SK-N-SH (cell line): ENCODE results near the gene KCNJ10.

Experiments used
- CTCF ChIP-seq: fragments of 200-600 bp; sonication (generic); IDR thresholded peaks from 2 replicates; pipeline ENCODE4 v1.6.1; 2017; ENCODE audit warnings: antibody characterized with exemption, mild to moderate bottlenecking, moderate library complexity
- EP300 ChIP-seq, 2 experiments: IDR thresholded peaks; 2 replicates each; pipeline versions ENCODE4 v1.4.0 to v1.6.1; 2012; ENCODE audit warnings: borderline replicate concordance in 1 of 2, low read depth in 1 of 2, low read length in 1 of 2
- JUND ChIP-seq: IDR thresholded peaks from 2 replicates; pipeline ENCODE4 v1.4.0; 2012
- NRF1 ChIP-seq: IDR thresholded peaks from 2 replicates; pipeline ENCODE4 v1.6.1; 2012; ENCODE audit warnings: low read depth, mild to moderate bottlenecking, low read length
- PBX3 ChIP-seq: IDR thresholded peaks from 2 replicates; pipeline ENCODE4; 2012
- POLR2AphosphoS5 ChIP-seq: IDR thresholded peaks from 2 replicates; pipeline ENCODE4 v1.6.1; 2012; ENCODE audit warnings: low read depth, low read length
- RAD21 ChIP-seq: IDR thresholded peaks from 2 replicates; pipeline ENCODE4 v1.6.1; 2012; ENCODE audit warnings: mild to moderate bottlenecking, low read length
- RFX5 ChIP-seq: IDR thresholded peaks from 2 replicates; pipeline ENCODE4 v1.6.1; 2012; ENCODE audit warnings: mild to moderate bottlenecking, improper control_type of control experiment, low read length
- SMC3 ChIP-seq: IDR thresholded peaks from 2 replicates; pipeline ENCODE4 v1.6.1; 2012; ENCODE audit warnings: low read depth, low read length, improper control_type of control experiment
- TAF1 ChIP-seq: IDR thresholded peaks from 2 replicates; pipeline ENCODE4 v1.6.1; 2012; ENCODE audit warnings: low read depth, mild to moderate bottlenecking, low read length, moderate library complexity, borderline replicate concordance
- TCF12 ChIP-seq: IDR thresholded peaks from 2 replicates; pipeline ENCODE4 v1.4.0; 2012
- USF2 ChIP-seq: fragments of 150-350 bp; IDR thresholded peaks from 2 replicates; pipeline ENCODE4 v1.6.1; 2017; ENCODE audit warnings: antibody characterized with exemption, low read length, low read depth, borderline replicate concordance

GRCh38 chr1:159972443-159973205, 97.3 kb downstream of the KCNJ10 start:
- TF ChIP-seq TAF1 (no peak), POLR2AphosphoS5 (no peak), CTCF (no peak), NRF1 (no peak), EP300 (IDR thresholded peaks at IDR 0.05; ENCODE audit: borderline replicate concordance in 1 of 2, low read depth in 1 of 2, low read length in 1 of 2) (no peak), SMC3 (no peak), USF2 (no peak), JUND (no peak), TCF12 (no peak), PBX3 (no peak), RAD21 (no peak), RFX5 (no peak)
